ENCODE results near the gene LRMDA. TPM values are rescaled to one million over a fixed set of nuclear protein-coding genes. Genes with fewer than 3 reads are reported as not detected.

The LRMDA gene
- total and polyA plus RNA-seq, 10 of the 15 experiments (the other 5 are each of a cell fraction or from before 2014, with no cell fraction given) = 0.07 to 0.54 (median 0.29) TPM; not detected in 4

DNA sequence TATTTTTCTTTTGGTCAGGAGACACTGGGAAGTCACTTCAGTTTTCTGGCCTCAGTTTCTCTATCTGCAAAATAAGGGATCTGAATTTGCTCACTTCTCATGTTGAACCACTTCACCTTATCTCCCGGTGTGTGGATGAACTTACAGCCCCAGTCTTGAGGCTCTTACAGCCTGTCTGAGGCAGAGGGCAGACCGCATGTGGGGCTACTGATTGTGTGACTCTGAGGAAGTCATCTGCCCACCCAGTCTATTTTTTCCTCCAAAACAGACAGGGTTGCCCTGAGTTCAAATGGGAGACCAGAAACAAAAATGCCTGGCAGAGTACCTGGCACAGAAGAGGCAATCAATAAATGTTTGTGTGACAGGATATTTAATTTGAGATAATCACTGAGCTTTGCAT lies 78.3 kb downstream of the LRMDA start:
- in situ Hi-C loops (cut with MboI) = no loop called here

DNA sequence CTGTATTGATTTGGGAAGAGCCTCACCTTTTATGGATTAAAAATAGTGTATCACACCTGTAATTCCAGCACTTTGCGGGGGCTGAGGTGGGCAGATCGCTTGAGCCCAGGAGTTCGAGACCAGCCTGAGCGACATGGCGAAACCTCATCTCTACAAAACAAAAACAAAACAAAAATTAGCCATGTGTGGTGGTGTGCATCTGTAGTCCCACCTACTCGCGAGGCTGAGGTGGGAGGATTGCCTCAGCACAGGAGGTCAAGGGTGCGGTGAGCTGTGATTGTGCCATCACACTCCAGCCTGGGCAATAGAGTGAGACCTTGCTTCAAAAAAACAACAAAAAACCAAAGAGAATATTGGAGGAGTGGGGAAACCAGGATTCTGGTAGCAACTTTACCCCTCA lies 79.6 kb downstream of the LRMDA start:
- FAIRE-seq (no peak), DNase-seq (ENCODE audit: low read depth, low spot score) (no peak), ATAC-seq (no peak)
- intact Hi-C loops (cut with micrococcal nuclease; ENCODE audit: unreplicated experiment) (no loop called here), in situ Hi-C loops (cut with MboI) (no loop called here)
- no peaks in the 10 kb centered on the region for H4K20me1 ChIP-seq (ENCODE audit: control insufficient read depth, insufficient read depth)
- CTCF ChIA-PET = no interaction called here
- TF ChIP-seq, protein P1, sequence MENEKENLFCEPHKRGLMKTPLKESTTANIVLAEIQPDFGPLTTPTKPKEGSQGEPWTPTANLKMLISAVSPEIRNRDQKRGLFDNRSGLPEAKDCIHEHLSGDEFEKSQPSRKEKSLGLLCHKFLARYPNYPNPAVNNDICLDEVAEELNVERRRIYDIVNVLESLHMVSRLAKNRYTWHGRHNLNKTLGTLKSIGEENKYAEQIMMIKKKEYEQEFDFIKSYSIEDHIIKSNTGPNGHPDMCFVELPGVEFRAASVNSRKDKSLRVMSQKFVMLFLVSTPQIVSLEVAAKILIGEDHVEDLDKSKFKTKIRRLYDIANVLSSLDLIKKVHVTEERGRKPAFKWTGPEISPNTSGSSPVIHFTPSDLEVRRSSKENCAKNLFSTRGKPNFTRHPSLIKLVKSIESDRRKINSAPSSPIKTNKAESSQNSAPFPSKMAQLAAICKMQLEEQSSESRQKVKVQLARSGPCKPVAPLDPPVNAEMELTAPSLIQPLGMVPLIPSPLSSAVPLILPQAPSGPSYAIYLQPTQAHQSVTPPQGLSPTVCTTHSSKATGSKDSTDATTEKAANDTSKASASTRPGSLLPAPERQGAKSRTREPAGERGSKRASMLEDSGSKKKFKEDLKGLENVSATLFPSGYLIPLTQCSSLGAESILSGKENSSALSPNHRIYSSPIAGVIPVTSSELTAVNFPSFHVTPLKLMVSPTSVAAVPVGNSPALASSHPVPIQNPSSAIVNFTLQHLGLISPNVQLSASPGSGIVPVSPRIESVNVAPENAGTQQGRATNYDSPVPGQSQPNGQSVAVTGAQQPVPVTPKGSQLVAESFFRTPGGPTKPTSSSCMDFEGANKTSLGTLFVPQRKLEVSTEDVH (IDR thresholded peaks at IDR 0.05; ENCODE audit: low read depth, partially characterized antibody) = no peak
- TF ChIP-seq TCF7 (IDR thresholded peaks at IDR 0.05; ENCODE audit: borderline replicate concordance) = no peak
- TF ChIP-seq CEBPB (IDR thresholded peaks at IDR 0.05; ENCODE audit: borderline replicate concordance in 1 of 2, low read depth in 2 of 2, low read length in 2 of 2) = no peak
- H3K9ac ChIP-seq (ENCODE audit: control insufficient read depth, insufficient read depth, low read length) = no peak overlapping the region
- RAD21 ChIA-PET (ENCODE audit: unreplicated experiment) = interaction anchor here (1.1 to 1.4 kb wide), 2 partner anchors 21 to 23 kb away, joined by 3 to 6 read pairs; no protein-coding TSS in a partner anchor
- H3K9me3 ChIP-seq (replicated peaks; ENCODE audit: control insufficient read depth, insufficient read depth, low read length) = no peaks in the 10 kb centered on the region; the same call in 2 of the 3 replicates
- H3K36me3 ChIP-seq (ENCODE audit: control insufficient read depth in 2 of 2, insufficient read depth in 2 of 2, low read length in 1 of 2) = no peaks in the 10 kb centered on the region
- H3K27me3 ChIP-seq (replicated peaks in 1 of 2; ENCODE audit: control insufficient read depth in 2 of 2, insufficient read depth in 2 of 2, low read length in 1 of 2) = peaks cover 0 to 2% of the 10 kb centered on the region in 2 experiments; a peak in 1 of 4 replicates
- no peak overlapping the region for H3K4me2 ChIP-seq (ENCODE audit: control insufficient read depth, insufficient read depth)
- no peak overlapping the region for H2AFZ ChIP-seq (ENCODE audit: control insufficient read depth, low read depth, low read length)
- no peak overlapping the region for H3K27ac ChIP-seq (ENCODE audit: control insufficient read depth, insufficient read depth)
- SMC1A ChIA-PET (ENCODE audit: uncharacterized antibody, unreplicated experiment) = interaction anchor here (1.8 kb wide), 1 partner anchor 12 kb away, joined by 9 read pairs; no protein-coding TSS in a partner anchor
- no peaks in the 10 kb centered on the region for H3K79me2 ChIP-seq (ENCODE audit: control insufficient read depth, insufficient read depth, low read length)
- 7% methylated on average over 8 of the region's 8 CpGs for WGBS (ENCODE audit: insufficient coverage, insufficient replicate concordance, low lambda C conversion rate, missing lambda C conversion rate)
- peaks cover 9% of the 10 kb centered on the region for H3K4me1 ChIP-seq (ENCODE audit: control insufficient read depth, insufficient read depth, low read length)
- POLR2A ChIA-PET = interaction anchor here (1.5 to 1.7 kb wide), 2 partner anchors 14 to 24 kb away, joined by 3 to 4 read pairs; no protein-coding TSS in a partner anchor
- no peak overlapping the region for H3K4me3 ChIP-seq
- no TSS peak for BruUV-seq (replicated peaks)

More for the DNA sequence above, 78.3 kb downstream of the LRMDA start:
- FAIRE-seq (no peak), ATAC-seq (no peak), DNase-seq (ENCODE audit: low read depth, low spot score) (no peak)
- RAD21 ChIA-PET (ENCODE audit: unreplicated experiment) = interaction anchor here (0.8 kb wide), 1 partner anchor 22 kb away, joined by 3 read pairs; no protein-coding TSS in a partner anchor
- intact Hi-C loops (cut with micrococcal nuclease; ENCODE audit: unreplicated experiment) = no loop called here
- Histone ChIP-seq H3K4me1 (ENCODE audit: control insufficient read depth, insufficient read depth, low read length) (peaks cover 12% of the 10 kb centered on the region), H3K27me3 (replicated peaks in 1 of 2; ENCODE audit: control insufficient read depth in 2 of 2, insufficient read depth in 2 of 2, low read length in 1 of 2) (peaks cover 0 to 2% of the 10 kb centered on the region in 2 experiments; a peak in 1 of 4 replicates), H3K36me3 (ENCODE audit: control insufficient read depth in 2 of 2, insufficient read depth in 2 of 2, low read length in 1 of 2) (no peaks in the 10 kb centered on the region), H2AFZ (ENCODE audit: control insufficient read depth, low read depth, low read length) (no peak overlapping the region), H3K4me3 (no peak overlapping the region), H4K20me1 (ENCODE audit: control insufficient read depth, insufficient read depth) (no peaks in the 10 kb centered on the region), H3K27ac (ENCODE audit: control insufficient read depth, insufficient read depth) (no peak overlapping the region), H3K79me2 (ENCODE audit: control insufficient read depth, insufficient read depth, low read length) (no peaks in the 10 kb centered on the region), H3K9me3 (replicated peaks; ENCODE audit: control insufficient read depth, insufficient read depth, low read length) (no peaks in the 10 kb centered on the region; the same call in 2 of the 3 replicates), H3K9ac (ENCODE audit: control insufficient read depth, insufficient read depth, low read length) (no peak overlapping the region), H3K4me2 (ENCODE audit: control insufficient read depth, insufficient read depth) (no peak overlapping the region)
- POLR2A ChIA-PET = interaction anchor here (1.7 kb wide), 1 partner anchor 16 kb away, joined by 4 read pairs; no protein-coding TSS in a partner anchor
- WGBS (ENCODE audit: insufficient coverage, insufficient replicate concordance, low lambda C conversion rate, missing lambda C conversion rate) = 3% methylated on average over 2 of the region's 2 CpGs
- SMC1A ChIA-PET (ENCODE audit: uncharacterized antibody, unreplicated experiment) = interaction anchor here (1.4 kb wide), 1 partner anchor 13 kb away, joined by 5 read pairs; no protein-coding TSS in a partner anchor
- no TSS peak for BruUV-seq (replicated peaks)
- CTCF ChIA-PET = no interaction called here
- no peak for TF ChIP-seq FOS (IDR thresholded peaks at IDR 0.05; ENCODE audit: borderline replicate concordance, extremely low read depth, insufficient read length)
- TF ChIP-seq PAX5 (IDR thresholded peaks at IDR 0.05; ENCODE audit: borderline replicate concordance, low read depth, low read length) = no peak
- no peak for TF ChIP-seq SMAD5 (IDR thresholded peaks at IDR 0.05; ENCODE audit: low read depth)
- TF ChIP-seq STAT1 (conservative IDR thresholded peaks at IDR 0.05) = no peak
- TF ChIP-seq POLR2A (IDR thresholded peaks at IDR 0.05; ENCODE audit: low read depth, low read length) = no peak
- TF ChIP-seq, protein P2, sequence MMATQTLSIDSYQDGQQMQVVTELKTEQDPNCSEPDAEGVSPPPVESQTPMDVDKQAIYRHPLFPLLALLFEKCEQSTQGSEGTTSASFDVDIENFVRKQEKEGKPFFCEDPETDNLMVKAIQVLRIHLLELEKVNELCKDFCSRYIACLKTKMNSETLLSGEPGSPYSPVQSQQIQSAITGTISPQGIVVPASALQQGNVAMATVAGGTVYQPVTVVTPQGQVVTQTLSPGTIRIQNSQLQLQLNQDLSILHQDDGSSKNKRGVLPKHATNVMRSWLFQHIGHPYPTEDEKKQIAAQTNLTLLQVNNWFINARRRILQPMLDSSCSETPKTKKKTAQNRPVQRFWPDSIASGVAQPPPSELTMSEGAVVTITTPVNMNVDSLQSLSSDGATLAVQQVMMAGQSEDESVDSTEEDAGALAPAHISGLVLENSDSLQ (IDR thresholded peaks at IDR 0.05) = no peak
- no peak for TF ChIP-seq CBX3 (IDR thresholded peaks at IDR 0.05; ENCODE audit: borderline replicate concordance, low read depth)
- TF ChIP-seq NFYB (IDR thresholded peaks at IDR 0.05; ENCODE audit: insufficient read depth, low read depth, low read length) = no peak
- TF ChIP-seq SMC3 (IDR thresholded peaks at IDR 0.05; ENCODE audit: borderline replicate concordance, low read length) = no peak

All from GM12878 (cell line).